Hematopoietic multipotent progenitor cell treated with erythropoietin and hydrocortisone succinate and interleukin-3 and kit ligand, for 17 days (in vitro differentiated cells): Measurements from ENCODE around the gene PSEN2.
A peak's percentile ranks its signal among the peaks of the same experiment; 100 is the strongest.
"Not testable (repeated sequence)": the region's sequence is repeated elsewhere in the genome, so short reads cannot be mapped to it uniquely, and the experiment has no call there.

Experiments
- DNase-seq: peaks from one replicate; pipeline ENCODE4 v3.0.0-alpha.2; 2015; ENCODE audit warnings: low spot score

The PSEN2 gene

DNA sequence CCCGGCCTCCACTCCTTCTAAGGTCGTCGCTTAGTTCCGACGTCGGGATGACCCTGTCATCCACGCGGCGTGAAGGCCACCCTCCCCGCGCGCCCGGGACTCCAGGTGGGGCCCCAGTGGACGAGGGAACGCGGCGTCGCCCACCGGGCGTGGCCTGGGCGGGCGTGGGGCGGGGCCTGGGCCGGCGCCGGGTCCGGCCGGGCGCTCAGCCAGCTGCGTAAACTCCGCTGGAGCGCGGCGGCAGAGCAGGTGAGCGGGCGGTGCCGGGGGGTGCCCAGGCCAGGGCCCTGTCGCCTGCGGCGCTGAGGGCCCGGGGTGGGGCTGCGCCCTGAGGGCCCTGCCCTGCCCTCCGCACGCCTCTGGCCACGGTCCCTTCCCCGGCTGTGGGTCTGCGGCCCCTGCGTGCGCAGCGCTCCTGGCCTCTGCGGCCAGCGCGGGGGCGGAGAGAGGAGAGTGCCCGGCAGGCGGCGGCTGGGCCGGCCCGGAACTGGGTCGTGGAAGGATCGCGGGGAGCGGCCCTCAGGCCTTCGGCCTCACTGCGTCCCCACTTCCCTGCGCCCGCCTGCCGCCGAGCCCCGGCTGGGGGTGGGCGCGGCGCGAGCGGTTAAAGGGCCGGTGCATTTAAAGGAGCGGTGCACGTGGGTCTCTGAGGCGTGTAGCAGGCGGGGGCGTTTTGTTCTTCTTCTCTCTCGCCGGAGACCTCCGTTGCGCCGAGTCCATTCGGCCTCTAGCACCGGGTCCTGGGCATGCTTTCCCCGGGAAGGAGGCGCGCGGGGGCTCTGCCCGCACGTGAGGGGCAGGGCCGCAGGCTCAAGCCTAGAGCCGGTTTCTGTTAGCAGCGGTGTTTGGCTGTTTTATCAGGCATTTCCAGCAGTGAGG is at the start of gene PSEN2:
Gene PSEN2 (plus strand): TSS at position 216 of the 879 bp plus-strand sequence. CDS start 11,292 bp downstream, outside the sequence.
- peak; percentile 8 for DNase-seq

DNA sequence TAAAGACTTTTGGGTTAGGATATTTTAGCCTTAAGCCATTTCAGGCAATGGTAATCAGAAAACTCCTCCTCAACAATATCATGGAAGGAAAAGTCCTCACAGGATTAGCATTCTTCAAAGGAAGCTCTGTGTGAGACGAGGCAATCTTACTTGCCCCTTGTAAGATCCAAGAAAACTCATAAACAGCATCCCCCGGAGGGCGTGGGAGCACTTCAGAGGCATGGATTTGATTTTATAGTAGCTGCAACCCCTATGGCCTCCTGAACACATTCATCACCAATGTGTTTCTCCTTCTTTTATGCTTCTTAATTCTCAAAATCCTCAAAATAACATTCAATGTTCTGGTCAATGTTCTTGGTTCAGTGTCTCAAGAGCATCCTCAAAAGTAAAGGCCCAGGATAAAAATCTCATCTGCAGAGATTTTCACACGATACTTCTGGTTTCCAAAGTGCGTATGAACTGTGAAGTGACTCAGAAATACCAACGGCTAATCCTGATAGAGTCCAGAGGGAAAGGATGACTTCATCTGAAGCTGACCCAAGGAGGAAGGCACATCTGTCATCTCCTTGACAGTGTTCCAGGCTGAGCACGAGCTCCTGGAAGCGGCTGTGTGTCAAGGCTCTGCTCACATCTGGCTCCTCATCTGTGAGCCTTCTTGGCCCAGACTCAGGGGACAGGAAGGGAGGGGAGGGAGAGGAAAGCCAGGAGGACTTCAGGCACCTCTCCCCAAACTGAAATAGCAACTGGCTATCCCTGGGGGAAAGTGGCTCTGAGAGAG is 49.3 kb upstream of the PSEN2 start:
- no peak for DNase-seq

DNA sequence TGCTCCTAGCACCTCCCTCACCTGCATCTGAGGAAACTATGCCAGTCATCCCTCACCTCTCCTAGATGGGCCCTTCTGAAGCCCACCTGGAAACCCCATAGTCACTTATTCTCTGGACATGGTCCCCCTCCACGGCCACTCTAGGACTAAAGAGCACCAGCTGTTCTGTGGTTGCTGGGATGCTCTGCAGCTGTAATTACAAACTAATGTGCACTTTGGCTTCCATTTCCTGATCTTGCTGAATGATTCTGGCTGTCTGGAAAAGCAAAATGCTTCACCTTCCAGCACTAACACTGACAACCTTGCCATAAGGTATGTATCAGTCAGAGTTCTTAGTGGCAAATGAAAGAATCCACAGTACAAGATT is 48.7 kb upstream of the PSEN2 start:
- no peak for DNase-seq

DNA sequence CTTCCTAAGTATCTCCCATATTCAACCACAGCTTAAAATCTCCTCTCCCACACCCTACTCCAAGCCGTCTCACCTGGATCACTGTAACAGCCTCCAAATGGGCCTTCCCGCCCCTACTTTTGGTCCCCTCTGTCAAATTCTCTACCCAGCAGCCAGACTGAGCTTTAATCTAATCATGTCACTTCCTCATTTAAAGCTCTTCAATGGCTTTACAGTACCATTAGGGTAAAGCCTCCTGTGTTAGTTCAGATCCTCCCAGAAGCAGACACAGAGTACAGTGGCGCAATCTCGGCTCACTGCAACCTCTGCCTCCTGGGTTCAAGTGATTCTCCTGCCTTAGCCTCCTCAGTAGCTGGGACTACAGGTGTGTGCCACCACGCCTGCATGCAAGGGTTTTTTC is 46.8 kb upstream of the PSEN2 start:
- DNase-seq: no peak

DNA sequence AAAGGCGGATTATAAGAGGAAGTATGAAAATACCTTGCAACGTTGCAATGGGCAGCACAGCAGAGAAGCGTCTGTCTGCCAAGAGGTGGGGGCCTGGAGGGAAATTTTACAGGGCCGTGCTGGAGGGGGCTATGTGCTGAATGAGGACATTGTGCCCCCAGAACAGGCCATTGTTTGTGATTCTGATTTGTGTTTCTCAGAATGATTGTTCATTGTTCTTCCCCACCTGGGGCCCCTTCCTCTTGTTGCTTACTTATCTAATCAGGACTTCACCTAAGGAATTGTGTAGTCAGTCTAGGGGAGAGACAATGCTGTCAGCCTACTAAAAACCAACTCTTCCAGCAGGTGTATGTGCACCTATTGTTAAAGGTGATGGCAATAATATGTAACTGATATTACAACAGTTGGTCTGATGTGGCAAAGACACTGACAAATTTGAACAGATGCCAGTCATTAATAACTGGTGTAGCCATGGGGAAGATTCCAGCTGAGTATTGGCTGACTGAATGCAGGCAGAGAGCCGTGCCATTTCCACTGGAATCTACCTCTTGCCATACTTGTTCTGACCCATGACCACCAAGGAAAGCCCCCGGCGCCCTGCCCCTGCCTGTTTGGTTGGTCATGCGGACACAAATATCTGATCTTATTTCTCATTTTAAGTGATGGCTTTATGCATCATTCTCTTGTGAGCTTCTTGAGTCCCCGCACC is 45.2 kb upstream of the PSEN2 start:
- DNase-seq: no peak

DNA sequence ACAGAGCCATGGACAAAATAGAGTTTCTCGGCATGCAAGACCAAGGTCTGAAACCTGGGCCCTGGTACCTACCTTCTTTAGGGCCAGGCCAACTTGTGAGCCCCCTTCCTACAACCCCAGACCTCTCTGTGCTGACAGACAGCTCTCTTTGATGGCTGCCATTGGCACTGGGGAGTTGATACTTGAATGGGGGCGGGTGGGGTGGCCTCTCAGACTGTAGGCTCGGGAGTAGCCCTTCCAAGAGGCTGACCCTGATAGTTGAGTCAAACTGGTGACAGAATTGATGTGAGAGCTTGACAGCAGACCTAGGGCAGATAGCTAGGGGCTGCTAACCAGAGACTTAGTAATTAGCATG is 44.7 kb upstream of the PSEN2 start:
- no peak for DNase-seq

DNA sequence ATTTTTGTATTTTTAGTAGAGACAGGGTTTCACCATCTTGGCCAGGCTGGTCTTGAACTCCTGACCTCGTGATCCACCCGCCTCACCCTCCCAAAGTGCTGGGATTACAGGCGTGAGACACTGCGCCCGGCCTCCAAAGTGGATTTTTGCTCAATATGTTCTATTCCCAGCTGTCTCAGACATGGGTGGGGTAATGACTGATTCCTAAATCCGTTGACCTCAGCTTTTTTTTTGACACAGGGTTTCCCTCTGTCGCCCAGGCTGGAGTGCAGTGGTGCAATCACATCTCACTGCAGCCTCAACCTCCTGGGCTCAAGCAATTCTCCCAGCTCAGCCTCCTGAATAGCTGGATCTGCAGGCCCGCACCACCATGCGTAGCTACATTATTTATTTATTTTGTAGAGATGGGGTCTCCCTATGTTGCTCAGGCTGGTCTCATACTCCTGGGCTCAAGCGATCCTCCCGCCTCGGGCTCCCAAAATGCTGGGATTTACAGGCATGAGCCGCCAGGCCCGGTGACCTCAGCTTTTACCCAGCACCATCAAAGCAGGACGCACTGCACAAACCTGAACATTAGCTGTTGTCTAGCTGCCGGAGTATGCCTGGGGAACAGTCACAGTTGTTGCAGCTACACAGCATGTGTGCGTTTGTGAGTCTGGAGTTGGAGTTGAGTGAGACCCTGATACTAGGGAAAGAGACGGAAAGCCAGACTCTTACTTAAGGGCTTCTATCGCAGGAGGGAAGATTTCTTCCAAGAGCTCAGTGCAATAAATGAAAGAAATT is 43.7 kb upstream of the PSEN2 start:
- DNase-seq: no peak

DNA sequence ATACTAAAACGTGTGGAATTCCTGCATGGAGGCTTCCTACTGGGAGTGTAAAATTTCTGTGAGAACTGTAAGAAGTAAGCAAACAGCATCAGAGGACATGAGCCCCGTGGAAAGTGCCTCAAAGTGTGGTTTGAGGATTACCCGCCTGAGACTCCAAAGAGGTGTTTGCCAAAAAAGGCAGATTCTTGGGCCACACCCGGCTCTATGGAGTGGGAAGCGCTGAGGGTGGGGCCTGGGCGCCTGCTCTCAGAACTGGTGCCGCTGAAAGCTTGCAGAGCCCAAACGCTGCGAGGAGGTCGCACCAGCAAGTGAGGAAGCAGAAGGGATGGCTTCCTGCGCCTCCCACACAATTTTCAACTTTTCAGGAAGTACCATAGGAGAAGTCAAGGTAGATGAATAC is 43.0 kb upstream of the PSEN2 start:
- DNase-seq: peak; percentile 13

DNA sequence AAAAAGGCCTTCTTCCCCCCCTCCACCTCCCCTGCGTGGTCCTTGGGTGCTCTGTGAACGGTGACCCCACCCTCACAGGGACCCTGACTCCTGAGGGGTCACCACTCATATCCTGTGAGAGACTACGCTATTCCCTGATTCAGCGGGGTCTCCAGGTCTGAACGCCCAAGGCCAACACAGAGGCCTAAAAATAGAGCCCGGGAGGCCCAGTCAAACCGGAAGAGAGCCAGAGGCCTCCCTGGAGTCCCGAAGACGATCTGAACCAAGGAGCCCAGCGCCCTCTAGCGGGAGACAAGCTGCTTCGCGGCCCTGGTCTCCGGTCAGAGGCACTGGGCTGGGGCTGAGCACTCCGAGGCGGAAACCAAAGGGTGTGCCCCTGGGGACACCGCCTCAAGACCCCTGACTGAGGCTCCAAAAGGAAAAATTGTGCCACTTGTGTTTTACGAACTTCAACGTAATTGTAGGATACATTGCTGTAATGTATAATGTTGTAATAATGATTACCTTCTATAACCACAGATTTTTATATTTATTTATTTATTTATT is 42.4 kb upstream of the PSEN2 start:
- DNase-seq: peak; percentile 89

DNA sequence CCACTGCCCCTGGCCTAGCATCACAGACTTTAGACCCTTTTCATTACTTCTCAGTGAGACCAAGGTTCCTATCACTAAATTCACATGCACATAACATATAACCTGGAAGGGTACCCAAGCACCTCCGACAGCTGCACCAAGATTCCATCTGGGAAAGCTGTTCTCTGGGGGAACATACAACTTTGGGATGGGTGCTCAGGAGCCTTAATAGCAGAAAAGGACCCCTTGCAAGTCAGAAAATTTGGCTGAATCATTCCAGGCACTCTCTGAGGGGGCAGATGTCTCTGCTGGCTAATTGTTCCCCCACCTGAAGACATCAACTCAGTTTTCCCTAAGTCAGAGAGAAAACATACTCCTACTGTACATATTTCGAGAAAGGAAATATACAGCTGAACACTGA is 41.3 kb upstream of the PSEN2 start:
- no peak for DNase-seq

DNA sequence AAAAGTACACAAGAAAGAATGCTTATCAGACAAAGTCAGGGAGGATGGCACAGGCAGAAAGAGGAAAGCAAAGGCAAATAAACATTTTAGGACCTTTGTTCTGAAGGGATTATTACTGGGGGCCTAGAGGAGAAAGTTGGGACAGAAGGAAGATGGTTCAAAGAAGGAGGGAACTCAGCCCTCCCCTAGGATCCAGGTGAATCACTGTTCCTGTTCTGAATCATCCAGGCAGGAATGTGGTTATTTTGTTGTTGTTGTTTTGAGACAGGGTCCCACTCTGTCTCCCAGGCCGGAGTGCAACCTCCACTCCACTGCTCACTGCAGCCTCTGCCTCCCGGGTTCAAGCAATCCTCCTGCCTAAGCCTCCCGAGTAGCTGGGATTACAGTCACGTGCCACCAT is 38.5 kb upstream of the PSEN2 start:
- DNase-seq: no peak

DNA sequence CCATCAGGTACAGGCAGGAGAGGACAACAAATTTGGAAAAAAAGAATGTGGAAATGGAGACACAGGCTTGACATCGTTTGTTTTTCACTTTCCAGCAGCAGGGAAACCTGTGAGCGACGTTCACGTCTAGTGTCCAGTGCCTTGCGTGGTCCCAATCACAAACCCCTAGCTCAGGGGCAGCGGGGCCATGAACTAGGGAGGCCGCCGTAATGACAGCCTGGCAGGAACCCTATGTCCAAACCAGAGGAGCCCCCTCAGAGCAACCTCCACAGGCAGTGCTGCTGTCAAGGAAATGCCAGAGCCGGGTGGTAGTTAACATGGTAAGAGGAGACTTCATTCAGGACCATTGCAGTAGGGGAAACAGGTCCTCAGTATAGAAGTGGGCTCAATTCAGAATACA is 37.8 kb upstream of the PSEN2 start:
- DNase-seq: no peak

DNA sequence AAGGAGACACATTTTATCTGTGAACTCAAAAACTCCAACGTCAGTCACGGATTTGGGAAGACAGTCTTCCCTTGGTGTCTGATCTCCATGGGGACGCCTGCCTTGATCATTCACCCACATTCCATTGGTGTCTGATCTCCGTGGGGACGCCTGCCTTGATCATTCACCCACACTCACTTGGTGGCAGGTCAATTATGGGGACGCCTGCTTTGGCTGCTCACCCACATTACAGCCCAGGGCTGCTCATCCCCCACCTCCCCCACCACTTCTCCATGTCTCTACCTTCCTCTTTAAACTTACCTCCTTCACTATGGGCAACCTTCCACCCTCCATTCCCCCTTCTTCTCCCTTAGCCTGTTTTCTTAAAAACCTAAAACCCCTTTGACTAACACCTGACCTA is 36.2 kb upstream of the PSEN2 start:
- DNase-seq: not testable (repeated sequence)

DNA sequence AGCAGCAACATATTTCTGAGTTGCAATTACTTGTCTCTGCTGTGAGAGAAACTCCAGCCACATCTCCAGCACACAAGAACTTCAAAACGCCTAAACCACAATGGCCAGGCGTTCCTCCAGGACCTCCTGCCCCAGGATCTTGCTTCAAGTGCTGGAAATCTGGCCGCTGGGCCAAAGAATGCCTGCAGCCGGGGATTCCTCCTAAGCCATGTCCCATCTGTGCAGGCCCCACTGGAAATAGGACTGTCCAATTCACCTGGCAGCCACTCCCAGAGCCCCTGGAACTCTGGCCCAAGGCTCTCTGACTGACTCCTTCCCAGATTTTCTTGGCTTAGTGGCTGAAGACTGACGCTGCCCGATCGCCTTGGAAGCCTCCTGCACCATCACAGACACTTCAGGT is 35.0 kb upstream of the PSEN2 start:
- not testable (repeated sequence) for DNase-seq

DNA sequence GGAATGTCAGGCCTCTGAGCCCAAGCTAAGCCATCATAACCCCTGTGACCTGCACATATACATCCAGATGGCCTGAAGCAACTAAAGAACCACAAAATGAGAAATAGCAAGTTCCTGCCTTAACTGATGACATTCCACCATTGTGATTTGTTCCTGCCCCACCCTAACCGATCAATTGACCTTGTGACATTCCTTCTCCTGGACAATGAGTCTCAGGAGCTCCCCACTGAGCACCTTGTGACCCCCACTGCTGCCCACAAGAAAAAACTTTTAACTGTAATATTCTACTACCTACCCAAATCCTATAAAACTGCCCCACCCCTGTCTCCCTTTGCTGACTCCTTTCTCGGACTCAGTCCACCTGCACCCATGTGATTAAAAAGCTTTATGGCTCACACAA is 32.5 kb upstream of the PSEN2 start:
- DNase-seq: not testable (repeated sequence)

DNA sequence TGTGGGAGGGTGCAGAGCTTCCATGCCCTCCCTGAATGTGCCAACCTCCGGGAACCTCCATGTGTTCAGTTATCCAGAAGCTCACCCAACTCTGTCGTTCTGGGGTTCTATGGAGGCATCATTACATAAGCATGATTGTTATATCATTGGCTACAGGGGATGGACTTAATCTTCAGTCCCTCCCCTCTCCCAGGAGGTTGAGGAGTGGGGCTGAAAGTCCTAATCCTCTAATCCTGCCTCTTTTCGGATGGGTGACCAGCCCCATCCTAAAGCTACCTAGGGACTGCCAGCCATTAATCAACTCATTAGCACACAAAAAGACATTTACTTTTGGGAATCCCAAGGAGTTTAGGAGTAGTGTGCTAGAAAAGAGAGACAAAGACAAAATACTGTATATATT is 32.0 kb upstream of the PSEN2 start:
- DNase-seq: no peak

DNA sequence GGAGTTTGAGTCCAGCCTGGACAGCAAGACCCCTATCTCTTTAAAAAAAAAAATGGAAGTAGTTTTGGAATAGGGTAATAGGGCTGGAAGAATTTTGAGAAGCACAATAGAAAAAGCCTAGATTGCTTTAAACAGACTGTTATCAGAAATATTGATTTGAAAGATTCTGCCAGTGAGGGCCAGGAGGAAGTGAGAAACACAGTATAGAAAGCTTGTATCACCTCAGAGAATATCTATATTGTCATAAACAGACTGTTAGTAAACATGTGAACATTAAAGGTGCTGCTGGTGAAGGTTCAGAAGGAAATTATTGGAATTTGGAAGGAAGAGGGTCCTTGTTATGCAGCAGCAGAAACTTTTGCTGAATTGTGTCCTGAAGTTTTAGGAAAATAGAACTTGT is 24.8 kb upstream of the PSEN2 start:
- DNase-seq: no peak

DNA sequence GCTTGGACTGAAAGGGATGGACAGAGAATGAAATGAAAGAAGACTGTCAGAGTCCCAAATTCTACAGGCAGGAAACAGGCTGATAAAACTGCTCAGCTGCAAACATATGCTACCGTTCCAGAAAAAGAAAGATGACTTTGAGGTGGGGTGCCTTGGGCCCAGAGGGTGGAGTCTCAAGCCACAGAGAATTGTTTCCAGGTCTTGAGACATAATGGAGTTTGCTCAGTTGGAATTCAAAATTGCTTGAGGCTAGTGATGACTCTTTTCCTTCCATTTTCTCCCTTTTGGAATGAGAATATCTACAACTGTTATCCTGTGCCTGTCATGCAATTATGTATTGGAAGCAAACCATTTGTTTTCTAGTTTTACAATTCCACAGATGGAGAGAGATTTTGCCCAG is 23.6 kb upstream of the PSEN2 start:
- no peak for DNase-seq

DNA sequence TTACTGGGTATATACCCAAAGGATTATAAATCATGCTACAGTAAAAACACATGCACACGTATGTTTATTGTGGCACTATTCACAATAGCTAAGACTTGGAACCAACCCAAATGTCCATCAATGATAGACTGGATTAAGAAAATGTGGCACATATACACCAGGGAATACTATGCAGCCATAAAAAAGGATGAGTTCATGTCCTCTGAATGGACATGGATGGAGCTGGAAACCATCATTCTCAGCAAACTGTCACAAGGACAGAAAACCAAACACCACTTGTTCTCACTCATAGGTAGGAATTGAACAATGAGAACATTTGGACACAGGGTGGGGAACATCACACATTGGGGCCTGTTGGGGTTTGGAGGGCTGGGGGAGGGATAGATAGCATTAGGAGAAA is 15.9 kb upstream of the PSEN2 start:
- not testable (repeated sequence) for DNase-seq

DNA sequence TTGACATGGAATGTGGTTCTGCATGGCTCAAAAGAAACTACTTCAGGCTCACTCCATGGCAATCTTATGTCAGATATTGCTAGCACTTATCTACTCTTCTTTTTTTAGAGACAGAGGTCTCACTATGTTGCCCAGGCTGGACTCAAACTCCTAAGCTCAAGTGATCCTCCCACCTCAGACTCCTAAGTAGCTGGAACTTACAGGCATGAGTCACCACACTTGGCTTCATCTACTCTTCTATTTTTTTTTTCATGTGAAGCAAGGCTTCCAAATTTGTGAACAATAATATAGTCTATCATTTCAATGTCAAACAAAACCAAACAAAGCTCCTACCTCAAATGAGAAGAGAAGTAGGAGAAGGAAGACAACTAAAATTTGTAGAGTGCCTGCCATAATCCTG is 7.5 kb upstream of the PSEN2 start:
- DNase-seq: no peak

DNA sequence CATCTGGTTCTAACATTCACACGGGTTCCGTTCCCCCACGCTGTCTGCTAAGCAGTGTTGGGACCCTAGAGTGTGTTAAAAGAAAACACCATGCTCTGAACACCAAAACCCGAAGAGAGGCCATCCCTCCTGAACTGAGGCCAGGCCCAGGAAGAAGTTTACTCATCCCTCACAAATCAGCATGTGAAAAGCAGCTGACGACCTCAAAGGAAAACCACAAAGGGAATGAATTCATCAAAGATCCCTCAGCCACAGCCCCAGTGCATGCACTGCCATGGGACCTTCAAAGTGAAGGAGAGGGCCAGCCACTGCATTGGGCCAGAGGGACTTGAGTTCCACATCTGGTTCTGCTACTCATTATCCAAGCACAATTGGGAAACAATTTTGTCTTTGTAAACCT is 7.0 kb upstream of the PSEN2 start:
- no peak for DNase-seq

DNA sequence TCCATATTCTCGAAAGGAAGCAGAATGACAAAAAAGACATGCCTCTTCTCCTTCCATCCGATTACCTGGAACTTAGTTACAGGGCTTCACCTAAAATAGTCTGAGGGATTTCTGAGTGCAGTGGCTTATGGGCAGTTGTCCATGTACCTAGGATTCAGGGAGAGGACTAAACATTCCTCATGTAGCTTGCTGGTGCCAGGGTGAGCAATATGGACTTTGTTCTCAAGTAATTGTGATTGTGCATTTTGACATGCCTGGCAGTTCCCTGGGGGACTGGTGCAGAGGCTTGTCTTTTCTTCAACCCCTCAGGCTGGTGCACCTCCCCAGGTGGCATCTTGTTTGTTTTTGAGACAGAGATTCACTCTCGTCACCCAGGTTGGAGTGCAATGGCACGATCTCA is 6.1 kb upstream of the PSEN2 start:
- no peak for DNase-seq
